ENCODE measurements around the gene CAND2. TPM values are rescaled to one million over a fixed set of nuclear protein-coding genes. Genes with fewer than 3 reads are reported as not detected.

CAND2 gene
- total and polyA plus RNA-seq, 2 of the 8 experiments (the other 6 are each of a cell fraction or from before 2014, with no cell fraction given): 8.7 TPM

DNA sequence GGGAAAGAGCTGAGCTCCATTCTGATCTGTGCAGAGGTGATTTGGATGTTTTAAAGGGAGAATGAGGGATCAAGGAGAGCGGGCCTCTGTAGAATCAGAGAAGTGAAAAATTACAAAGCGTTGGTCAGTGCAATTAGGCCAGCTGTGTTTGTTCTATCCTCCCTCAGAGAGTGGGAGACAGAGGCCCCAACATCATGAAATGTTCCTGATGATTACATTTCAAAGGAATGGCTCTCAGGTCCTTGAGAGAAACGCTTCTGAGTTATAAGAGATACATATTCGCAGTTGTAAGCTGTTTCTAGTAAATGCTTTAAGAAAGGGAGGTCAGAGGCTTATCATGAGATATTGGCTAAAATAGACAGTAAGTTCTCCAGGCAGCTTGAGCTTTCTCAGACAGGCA, 15.7 kb upstream of the CAND2 start:
- POLR2A ChIA-PET (ENCODE audit: partially characterized antibody): interaction anchor here (0.9 to 1.1 kb wide), 2 partner anchors 13 to 52 kb away, joined by 3 read pairs; no protein-coding TSS in a partner anchor
- Histone ChIP-seq H3K36me3 (ENCODE audit: control insufficient read depth in 2 of 4, insufficient read depth in 4 of 4, low read length in 3 of 4) (no peaks in the 10 kb centered on the region), H3K4me2 (ENCODE audit: insufficient read depth in 1 of 2, low read depth in 2 of 2, low read length in 2 of 2) (no peak overlapping the region), H3K9ac (replicated peaks in 1 of 4; ENCODE audit: extremely low read depth in 1 of 4, low read depth in 3 of 4, low read length in 3 of 4) (no peak overlapping the region), H2BK12ac (ENCODE audit: low read depth, low read length) (no peak overlapping the region), H3K56ac (replicated peaks; ENCODE audit: insufficient read length, low read depth, low read length) (no peak overlapping the region), H3K4me3 (ENCODE audit: extremely low read depth in 1 of 4, insufficient read depth in 2 of 4, low read depth in 3 of 4, low read length in 4 of 4) (no peak overlapping the region), H3K4me1 (replicated peaks in 1 of 4; ENCODE audit: control insufficient read depth in 3 of 4, insufficient read depth in 4 of 4, low read length in 3 of 4) (peaks cover 0 to 4% (median 1%) of the 10 kb centered on the region in 4 experiments; a peak in 2 of 7 replicates), H3K9me3 (ENCODE audit: insufficient read depth in 2 of 2, low read depth in 1 of 2, low read length in 1 of 2) (no peaks in the 10 kb centered on the region), H3K18ac (ENCODE audit: extremely low read depth, low read length) (no peak overlapping the region), H2BK15ac (ENCODE audit: low read length) (no peak overlapping the region), H2BK20ac (ENCODE audit: low read length) (no peak overlapping the region), H2AK5ac (ENCODE audit: low read depth, low read length) (no peak overlapping the region), H3K23me2 (ENCODE audit: low read depth, low read length) (no peaks in the 10 kb centered on the region), H4K20me1 (replicated peaks in 1 of 2; ENCODE audit: control insufficient read depth in 1 of 2, insufficient read depth in 2 of 2, low read length in 2 of 2) (no peaks in the 10 kb centered on the region), H3K23ac (ENCODE audit: insufficient read length) (no peak overlapping the region), H3K27me3 (replicated peaks in 1 of 4; ENCODE audit: control insufficient read depth in 3 of 4, extremely low read depth in 1 of 4, insufficient read depth in 3 of 4, low read length in 3 of 4) (no peaks in the 10 kb centered on the region), H2BK5ac (ENCODE audit: low read depth, low read length) (no peak overlapping the region), H4K8ac (ENCODE audit: extremely low read depth, insufficient read depth, low read length) (no peak overlapping the region), H3K4ac (replicated peaks; ENCODE audit: insufficient read length, low read depth, low read length) (no peak overlapping the region), H2BK120ac (replicated peaks; ENCODE audit: low read depth, low read length) (no peak overlapping the region), H3K27ac (ENCODE audit: low read depth, low read length) (no peak overlapping the region), H2AFZ (ENCODE audit: low read length) (no peak overlapping the region), H3K14ac (ENCODE audit: insufficient read length) (no peak overlapping the region), H4K91ac (replicated peaks; ENCODE audit: insufficient read length, low read length) (no peak overlapping the region), H4K5ac (ENCODE audit: insufficient read length, low read depth, low read length) (no peak overlapping the region), H3K79me1 (ENCODE audit: low read depth, low read length) (no peaks in the 10 kb centered on the region), H3K79me2 (ENCODE audit: control insufficient read depth in 1 of 2, insufficient read depth in 2 of 2, low read length in 2 of 2) (no peaks in the 10 kb centered on the region)
- FAIRE-seq (no peak), DNase-seq (ENCODE audit: low read depth in 1 of 2, low spot score in 2 of 2) (no peak)
- CTCF ChIA-PET (ENCODE audit: partially characterized antibody): interaction anchor here (0.7 to 1.1 kb wide), 4 partner anchors 49 to 74 kb away, joined by 3 to 6 read pairs (median 3); no protein-coding TSS in a partner anchor
- 82% methylated on average over 4 of the region's 4 CpGs; no CpG with 5 or more reads in 1 of the 2 experiments for WGBS, 2 experiments (ENCODE audit: extremely low coverage in 1 of 2, insufficient coverage in 1 of 2, insufficient read length in 1 of 2, insufficient replicate concordance in 2 of 2, low coverage in 1 of 2, low lambda C conversion rate in 2 of 2, missing lambda C conversion rate in 1 of 2)
- TF ChIP-seq RBBP5 (IDR thresholded peaks at IDR 0.05; ENCODE audit: borderline replicate concordance, low read depth, low read length): no peak
- no peak for TF ChIP-seq SP2 (IDR thresholded peaks at IDR 0.05; ENCODE audit: low read length)
- TF ChIP-seq CREB1 (IDR thresholded peaks at IDR 0.05): no peak
- TF ChIP-seq TCF12 (IDR thresholded peaks at IDR 0.05; ENCODE audit: low read depth, low read length): no peak
- TF ChIP-seq SIRT6 (IDR thresholded peaks at IDR 0.05; ENCODE audit: low read length): no peak
- no peak for TF ChIP-seq YY1 (IDR thresholded peaks at IDR 0.05; ENCODE audit: low read depth, low read length)
- TF ChIP-seq PHF8 (conservative IDR thresholded peaks at IDR 0.05; ENCODE audit: low read depth, low read length): no peak
- TF ChIP-seq FOSL1 (IDR thresholded peaks at IDR 0.05; ENCODE audit: insufficient read depth, low read depth, low read length): no peak
- TF ChIP-seq HDAC2 (IDR thresholded peaks at IDR 0.05; ENCODE audit: borderline replicate concordance in 1 of 2, low read depth in 2 of 2, low read length in 2 of 2): no peak
- TF ChIP-seq KDM5A (IDR thresholded peaks at IDR 0.05; ENCODE audit: low read length): no peak
- no peak for TF ChIP-seq TAF1 (IDR thresholded peaks at IDR 0.05; ENCODE audit: low read depth, low read length)
- TF ChIP-seq RNF2 (IDR thresholded peaks at IDR 0.05; ENCODE audit: borderline replicate concordance, low read depth, low read length, missing control alignments, poor library complexity, severe bottlenecking): no peak
- no peak for TF ChIP-seq TAF7 (optimal IDR thresholded peaks at IDR 0.05; ENCODE audit: borderline replicate concordance, low read depth, low read length)
- TF ChIP-seq CTBP2 (IDR thresholded peaks at IDR 0.05; ENCODE audit: borderline replicate concordance, insufficient read depth, insufficient read length, low read length): no peak
- no peak for TF ChIP-seq ASH2L (IDR thresholded peaks at IDR 0.05; ENCODE audit: low read length)

All from H1 (cell line).